GM19351 (cell line): ENCODE results near the gene USF1.
A peak's percentile ranks its signal among the peaks of the same experiment; 100 is the strongest.
"Not testable (repeated sequence)": the region's sequence is repeated elsewhere in the genome, so short reads cannot be mapped to it uniquely, and the experiment has no call there.

ENCODE experiments used
- ATAC-seq: cut with Tn5 transposase; IDR thresholded peaks from one replicate; pipeline ENCODE4 v1.9.1; 2021; ENCODE audit warnings: mild to moderate bottlenecking, moderate library complexity; ENCODE audit not compliant: unreplicated experiment

USF1 gene

GRCh38 chr1:161019751-161020495 is 25.9 kb downstream of the USF1 start:
- no peak for ATAC-seq

DNA sequence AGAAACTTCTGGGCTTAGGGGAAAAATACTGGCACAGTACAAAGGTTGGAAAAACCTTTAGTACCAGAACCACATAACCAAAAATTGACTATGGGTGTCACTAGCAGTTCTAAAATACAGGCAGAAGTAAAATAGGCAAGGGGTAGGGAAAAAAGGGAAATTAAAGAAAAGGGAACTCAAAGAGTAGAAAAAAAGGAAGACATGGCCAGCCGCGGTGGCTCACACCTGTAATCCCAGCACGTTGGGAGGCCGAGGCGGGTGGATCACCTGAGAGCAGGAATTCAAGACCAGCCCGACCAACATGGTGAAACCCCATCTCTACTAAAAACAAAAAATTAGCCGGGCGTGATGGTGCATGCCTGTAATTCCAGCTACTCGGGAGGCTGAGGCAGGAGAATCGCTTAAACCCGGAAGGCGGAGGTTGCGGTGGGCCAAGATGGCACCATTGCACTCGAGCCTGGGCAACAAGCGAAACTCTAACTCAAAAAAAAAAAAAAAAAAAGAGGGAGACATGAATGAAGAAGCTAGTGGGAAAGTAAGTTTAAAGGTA is 26.6 kb downstream of the USF1 start:
- not testable (repeated sequence) for ATAC-seq

GRCh38 chr1:161018631-161018930 is 27.2 kb downstream of the USF1 start:
- ATAC-seq, result no peak

DNA sequence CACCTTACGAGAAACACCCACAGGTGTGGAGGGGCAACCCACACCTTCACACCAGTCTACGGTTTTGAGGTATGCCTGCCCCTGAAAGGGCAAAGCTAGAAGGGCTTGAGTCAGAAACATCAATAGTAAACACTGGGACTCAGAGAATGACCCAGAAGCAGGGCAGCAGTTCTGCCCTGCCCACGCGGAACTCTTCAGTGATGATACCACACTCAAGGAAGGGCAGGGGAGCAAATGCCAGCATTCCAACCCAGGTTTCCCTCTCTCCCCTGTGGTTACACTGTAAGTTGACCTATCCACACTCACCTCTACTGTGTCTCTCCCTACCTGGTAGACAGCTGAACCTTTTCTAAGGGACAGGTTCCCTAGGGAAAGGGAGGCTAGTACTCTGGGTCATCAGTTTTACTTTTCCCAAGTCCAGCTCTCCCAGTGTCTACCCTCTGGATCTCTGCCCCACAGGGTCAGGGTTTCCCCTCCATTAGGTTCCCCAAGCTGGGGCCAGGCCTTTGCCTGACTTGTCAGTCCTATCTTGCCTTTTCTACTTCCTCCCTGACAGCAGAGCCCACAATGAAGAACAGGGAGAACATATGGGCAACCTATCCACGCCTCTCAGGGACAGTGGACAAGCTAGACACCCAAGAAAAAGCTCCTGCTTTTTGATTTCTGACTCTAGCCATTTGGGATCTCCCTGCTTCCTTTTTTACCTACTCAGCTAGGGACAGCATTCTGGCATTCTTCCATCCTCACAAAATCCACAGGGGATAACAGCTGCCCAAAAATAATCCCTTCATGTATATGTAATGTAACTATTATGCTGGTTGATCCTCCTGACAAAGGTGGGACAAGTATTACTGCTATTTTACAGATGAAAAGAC is 27.8 kb downstream of the USF1 start:
- no peak for ATAC-seq

DNA sequence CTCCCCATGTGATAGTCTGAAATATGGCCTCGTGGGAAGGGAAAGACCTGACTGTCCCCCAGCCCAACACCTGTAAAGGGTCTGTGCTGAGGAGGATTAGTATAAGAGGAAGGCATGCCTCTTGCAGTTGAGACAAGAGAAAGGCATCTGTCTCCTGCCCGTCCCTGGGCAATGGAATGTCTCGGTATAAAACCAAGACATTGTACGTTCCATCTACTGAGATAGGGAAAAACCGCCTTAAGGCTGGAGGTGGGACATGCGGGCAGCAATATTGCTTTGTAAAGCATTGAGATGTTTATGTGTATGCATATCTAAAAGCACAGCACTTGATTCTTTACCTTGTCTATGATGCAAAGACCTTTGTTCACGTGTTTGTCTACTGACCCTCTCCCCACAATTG is 28.6 kb downstream of the USF1 start:
- ATAC-seq, result not testable (repeated sequence)

DNA sequence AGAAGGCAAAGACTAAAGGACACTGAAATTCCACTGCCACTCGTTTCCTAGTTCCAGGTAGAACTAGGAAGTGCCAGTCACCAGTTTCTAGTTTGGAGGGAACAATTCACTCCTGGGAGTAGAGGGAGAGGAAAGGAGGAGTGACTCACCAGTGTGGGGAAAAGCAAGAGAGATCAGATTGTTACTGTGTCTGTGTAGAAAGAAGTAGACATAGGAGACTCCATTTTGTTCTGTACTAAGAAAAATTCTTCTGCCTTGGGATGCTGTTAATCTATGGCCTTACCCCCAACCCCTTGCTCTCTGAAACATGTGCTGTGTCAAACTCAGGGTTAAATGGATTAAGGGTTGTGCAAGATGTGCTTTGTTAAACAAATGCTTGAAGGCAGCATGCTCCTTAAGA is 29.1 kb downstream of the USF1 start:
- ATAC-seq, result not testable (repeated sequence)

DNA sequence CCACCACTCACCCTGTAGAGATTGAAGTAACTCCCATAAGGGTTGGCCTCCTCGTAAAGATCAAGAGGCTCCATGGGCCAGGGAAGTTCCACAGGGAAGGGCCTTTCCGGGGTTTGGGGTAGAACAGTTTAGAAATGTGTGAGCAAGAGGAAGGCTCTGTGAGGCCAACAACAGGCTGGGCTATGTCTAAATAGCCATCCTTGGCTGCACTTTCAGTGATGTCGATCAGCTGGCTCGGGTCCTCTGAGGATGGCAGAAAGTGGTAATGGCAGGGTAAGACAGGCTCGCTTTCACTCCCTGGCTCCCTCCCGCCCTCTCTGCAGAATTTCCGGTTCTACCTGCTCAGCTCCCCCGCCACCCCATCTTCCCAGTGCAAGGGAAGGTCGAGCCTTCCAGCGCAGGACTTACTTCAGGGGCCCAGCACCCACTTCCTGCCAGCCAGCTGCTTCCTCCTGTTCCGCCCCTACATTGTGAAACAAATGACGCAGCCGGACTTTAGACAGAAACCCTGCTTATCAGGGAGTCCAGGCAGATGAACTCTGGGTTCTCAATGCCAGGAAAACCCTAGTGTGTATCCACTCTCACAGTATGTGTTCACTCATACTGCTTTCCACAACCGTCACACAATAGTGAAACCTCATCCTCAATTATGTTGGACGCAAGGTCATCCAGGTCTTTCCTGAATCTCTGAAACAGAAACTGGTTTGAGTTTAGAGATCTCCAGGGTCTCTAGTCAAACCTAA is 32.1 kb downstream of the USF1 start:
- peak; percentile 90 for ATAC-seq

GRCh38 chr1:161013131-161013487 is 32.7 kb downstream of the USF1 start:
- ATAC-seq, result peak; percentile 21

DNA sequence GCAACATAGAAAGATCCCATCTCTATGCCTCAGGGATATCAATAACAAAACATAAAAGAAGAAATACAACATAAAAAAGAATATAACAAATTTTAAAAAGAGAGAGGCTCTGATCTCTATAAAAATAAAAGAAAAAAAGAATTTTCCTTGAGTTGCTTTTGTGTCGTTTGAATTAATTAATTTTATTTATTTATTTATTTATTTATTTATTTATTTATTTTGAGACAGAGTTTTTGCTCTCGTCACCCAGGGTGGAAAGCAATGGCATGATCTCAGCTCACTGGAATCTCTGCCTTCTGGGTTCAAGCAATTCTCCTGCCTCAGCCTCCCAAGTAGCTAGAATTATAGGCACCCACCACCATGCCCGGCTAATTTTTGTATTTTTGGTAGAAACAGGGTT is 33.4 kb downstream of the USF1 start:
- ATAC-seq, result no peak

- ATAC-seq, result no peak
These were observed 36.1 kb downstream of the USF1 start for GRCh38 chr1:161009602-161010211.

DNA sequence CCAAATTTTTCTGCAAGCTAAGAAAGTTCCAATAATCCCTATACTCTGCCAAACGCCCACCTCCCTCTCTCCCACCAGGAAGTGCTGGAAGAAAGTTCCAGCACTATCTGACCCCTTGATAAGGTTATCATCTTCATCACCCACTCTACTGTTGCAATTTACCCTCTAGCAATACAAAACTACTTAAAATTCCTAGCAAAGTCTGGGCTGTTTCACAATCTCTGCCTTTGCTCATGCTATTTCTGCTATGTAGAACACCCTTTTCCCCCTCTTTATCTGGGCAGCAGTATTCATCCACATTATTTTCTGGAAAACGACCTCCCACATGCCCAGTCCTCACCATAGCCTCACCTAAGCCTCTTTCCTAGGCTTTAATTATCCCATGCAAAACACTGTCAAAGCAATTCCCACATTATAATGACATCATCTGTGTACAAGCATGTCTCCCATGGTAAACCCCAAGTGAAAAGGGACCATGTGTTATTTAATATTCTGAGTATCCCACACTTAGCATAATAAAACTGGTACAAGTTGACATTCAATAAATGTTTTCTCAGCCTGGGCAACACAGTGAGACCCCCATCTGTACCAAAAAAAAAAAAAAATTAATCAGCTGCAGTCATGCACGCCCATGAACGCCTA is 36.8 kb downstream of the USF1 start:
- no peak for ATAC-seq

DNA sequence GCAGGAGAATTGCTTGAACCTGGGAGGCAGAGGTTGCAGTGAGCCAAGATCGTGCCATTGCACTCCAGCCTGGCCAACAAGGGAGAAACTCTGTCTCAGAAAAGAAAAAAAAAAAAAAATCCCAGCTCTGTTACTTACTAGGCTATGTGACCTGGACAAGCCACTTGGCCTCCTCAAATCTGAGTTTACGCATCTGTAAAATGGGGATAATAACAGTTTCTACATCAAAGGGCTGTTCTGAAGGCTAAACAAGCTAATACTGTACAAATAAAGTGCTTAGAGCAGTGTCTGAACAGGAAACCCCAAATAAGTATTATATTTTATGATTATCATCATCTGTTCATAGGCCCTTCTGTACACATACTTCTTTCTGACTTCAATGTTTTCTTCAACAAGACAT is 38.4 kb downstream of the USF1 start:
- ATAC-seq, result no peak

GRCh38 chr1:161006563-161006962 is 39.2 kb downstream of the USF1 start:
- no peak for ATAC-seq

GRCh38 chr1:161001525-161001924 is 44.3 kb downstream of the USF1 start:
- no peak for ATAC-seq

DNA sequence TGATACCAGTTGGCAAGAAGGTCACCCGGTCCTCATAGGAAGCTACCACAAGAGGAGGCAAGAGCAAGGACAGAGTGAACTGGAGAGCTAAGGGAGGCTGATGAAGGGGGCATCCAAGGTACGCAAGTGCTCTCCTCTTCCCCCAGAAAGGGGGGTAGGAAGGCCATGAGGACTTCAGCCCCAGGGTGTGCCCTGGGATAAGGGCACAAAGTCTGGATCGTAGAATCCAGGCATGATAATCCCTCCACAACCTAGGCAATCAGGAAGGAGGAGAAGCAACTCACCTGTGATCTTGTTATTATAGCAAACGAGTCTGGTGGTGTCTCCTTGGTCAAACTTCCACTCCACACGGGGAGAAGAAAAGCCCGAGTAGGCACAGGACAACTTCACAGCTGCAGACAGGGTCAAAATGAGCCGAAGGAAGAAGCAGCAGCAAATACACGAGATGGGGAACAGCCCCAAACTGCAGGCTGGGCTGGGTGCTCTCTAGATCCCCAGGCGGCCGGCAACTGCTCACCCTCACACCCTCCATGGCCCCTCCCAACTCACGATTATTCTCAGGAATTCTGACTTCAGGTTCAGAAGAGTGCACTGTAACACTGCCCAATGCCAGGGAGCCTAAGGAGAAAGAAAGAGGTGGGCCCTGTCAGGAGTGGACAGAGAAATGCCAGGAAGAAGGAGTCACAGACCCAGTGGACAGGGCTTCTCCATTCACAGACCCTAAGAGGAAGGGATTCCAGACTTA is 44.9 kb downstream of the USF1 start:
- no peak for ATAC-seq

DNA sequence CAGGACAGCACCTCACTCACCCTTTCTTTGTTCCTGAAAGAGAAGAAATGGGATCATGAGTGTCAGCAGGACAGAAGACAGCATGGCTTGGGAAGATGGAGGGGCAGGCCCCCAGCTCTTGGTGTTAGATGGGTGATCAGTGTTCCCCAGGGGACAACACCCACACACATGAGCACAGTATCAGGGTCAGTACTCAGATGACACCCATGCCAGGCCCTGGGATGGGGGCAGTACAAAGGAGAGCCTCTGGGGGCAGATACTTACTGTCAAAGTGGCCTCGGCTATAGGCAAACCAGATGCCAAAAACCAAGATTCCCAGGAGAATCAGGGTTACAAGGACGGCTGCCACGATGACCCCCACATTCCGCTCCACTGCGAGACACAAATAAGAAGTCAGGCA is 46.4 kb downstream of the USF1 start:
- no peak for ATAC-seq

- ATAC-seq, result no peak
These were observed 48.3 kb downstream of the USF1 start for GRCh38 chr1:160997323-160998038.

DNA sequence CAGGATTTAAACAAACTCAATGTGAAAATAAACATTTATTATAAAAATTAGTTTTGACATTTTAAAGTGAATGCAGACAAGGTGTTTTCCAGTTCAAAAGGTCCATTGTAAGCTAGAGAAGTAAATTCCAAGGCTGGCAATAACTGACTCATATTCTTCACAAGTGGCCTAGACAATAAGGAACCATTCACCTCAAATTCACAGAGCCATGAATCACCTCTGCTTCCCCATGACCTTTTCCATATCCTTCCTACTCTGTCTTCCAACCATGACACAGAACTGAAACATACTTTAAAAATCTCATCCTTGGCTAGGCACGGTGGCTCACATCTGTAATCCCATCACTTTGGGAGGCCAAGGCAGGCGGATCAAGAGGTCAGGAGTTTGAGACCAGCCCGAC is 49.6 kb downstream of the USF1 start:
- ATAC-seq, result no peak

GRCh38 chr1:160993544-160994193 is 52.1 kb downstream of the USF1 start:
- no peak for ATAC-seq
